SJSA1 (cell line): Measurements from ENCODE around the gene ZNF335. TPM values are rescaled to one million over a fixed set of nuclear protein-coding genes. Genes with fewer than 3 reads are reported as not detected.
A peak's percentile ranks its signal among the peaks of the same experiment; 100 is the strongest.

ENCODE experiments used
- DNase-seq, 2 experiments: peaks; one replicate each; pipeline ENCODE4 v3.0.0-alpha.2; 2015 to 2020; ENCODE audit warnings: low spot score in 2 of 2, low read depth in 1 of 2
- H3K27ac ChIP-seq: fragments of 250-450 bp; sonication (Bioruptor Pico); 2 replicates; pipeline ENCODE4 v1.5.1; 2020; ENCODE audit warnings: mild to moderate bottlenecking, moderate library complexity
- H3K27me3 ChIP-seq: fragments of 250-450 bp; sonication (Bioruptor Pico); replicated peaks from 2 replicates; pipeline ENCODE4 v1.5.1; 2020; ENCODE audit warnings: mild to moderate bottlenecking, moderate library complexity
- H3K36me3 ChIP-seq: fragments of 250-450 bp; sonication (Bioruptor Pico); 2 replicates; pipeline ENCODE4 v1.5.1; 2020; ENCODE audit warnings: mild to moderate bottlenecking
- H3K4me1 ChIP-seq: fragments of 250-450 bp; sonication (Bioruptor Pico); replicated peaks from 2 replicates; pipeline ENCODE4 v1.6.1; 2021; ENCODE audit warnings: mild to moderate bottlenecking
- H3K4me3 ChIP-seq: fragments of 250-450 bp; sonication (Bioruptor Pico); 2 replicates; pipeline ENCODE4 v1.5.1; 2020; ENCODE audit warnings: mild to moderate bottlenecking
- H3K9me3 ChIP-seq: fragments of 250-450 bp; sonication (Bioruptor Pico); replicated peaks from 2 replicates; pipeline ENCODE4 v1.5.1; 2020; ENCODE audit warnings: mild to moderate bottlenecking
- total RNA-seq: library from RNA; depleted of rRNA; stranded (reverse); fragments of >200 nt; shearing (Covaris generic); gene quantifications from 2 replicates; pipeline ENCODE4 v1.2.3, GENCODE V29; 2014

Gene ZNF335
- total RNA-seq, 1 experiment from 2014 or later: 12.2 TPM

DNA sequence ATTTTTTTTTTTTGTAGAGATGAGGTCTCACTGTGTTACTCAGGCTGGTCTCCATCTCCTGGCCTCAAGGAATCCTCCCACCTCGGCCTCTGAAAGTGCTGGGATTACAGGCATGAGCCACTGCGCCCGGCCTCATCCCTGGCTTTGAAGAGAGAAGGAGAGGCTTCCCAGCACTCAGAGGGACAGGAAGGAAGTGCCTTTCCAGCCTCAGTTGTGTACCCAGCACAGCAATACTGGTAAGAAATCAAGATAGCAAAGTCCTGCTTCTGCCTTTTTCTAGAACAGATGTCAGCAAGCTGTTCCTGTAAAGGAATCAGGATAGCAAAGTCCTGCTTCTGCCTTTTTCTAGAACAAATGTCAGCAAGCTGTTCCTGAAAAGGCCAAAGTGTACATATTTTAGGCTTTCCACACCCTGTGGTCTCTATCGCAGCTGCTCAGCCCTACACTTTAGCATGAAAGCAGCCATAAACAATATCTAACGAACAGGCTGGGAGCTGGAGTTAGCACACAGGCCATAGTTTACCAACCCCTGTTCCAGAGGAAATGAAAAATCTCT is 53.7 kb downstream of the ZNF335 start:
- Histone ChIP-seq H3K4me3 (no peak overlapping the region), H3K36me3 (no peaks in the 10 kb centered on the region), H3K9me3 (no peaks in the 10 kb centered on the region), H3K27me3 (no peaks in the 10 kb centered on the region), H3K4me1 (no peaks in the 10 kb centered on the region), H3K27ac (no peak overlapping the region)
- DNase-seq: no peak

DNA sequence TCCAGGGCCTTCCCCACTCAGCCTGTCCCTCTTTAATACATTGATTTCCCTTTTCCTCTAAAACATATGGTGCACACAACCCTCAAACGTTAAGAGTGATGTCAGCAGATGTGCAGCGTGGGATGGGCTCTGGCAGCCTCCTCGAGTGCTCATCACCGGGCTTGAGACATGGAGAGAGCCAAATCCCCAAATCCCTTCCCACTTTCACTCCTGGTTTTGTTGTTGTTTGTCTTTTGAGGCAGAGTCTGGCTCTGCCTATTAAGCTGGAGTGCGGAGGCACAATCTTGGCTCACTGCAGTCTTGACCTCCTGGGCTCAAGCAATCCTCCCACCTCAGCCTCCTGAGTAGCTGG is 54.2 kb downstream of the ZNF335 start:
- Histone ChIP-seq H3K9me3 (no peaks in the 10 kb centered on the region), H3K27me3 (no peaks in the 10 kb centered on the region), H3K36me3 (no peaks in the 10 kb centered on the region), H3K4me3 (no peak overlapping the region), H3K4me1 (no peaks in the 10 kb centered on the region), H3K27ac (no peak overlapping the region)
- DNase-seq: no peak

DNA sequence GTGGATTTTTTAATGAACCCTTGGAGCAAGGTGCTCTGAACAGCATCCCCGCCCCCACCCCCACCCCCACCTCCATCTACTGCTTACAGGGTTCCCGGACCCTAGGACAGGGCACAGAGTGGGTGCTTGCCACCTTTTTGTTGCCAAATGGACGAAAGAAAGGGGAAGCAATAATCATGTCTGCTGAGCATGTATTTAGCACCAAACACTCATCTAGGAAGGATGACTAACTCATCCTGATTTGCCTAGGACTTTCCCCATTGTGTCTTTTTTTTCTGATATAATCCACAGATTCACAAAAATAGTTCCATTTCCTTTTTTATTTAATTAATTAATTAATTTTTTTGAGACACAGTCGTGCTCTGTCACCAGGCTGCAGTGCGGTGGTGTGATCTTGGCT is 58.9 kb downstream of the ZNF335 start:
- Histone ChIP-seq H3K9me3 (no peaks in the 10 kb centered on the region), H3K4me3 (no peak overlapping the region), H3K27me3 (no peaks in the 10 kb centered on the region), H3K36me3 (no peaks in the 10 kb centered on the region), H3K4me1 (peaks cover 13% of the 10 kb centered on the region), H3K27ac (no peak overlapping the region)
- no peak for DNase-seq

DNA sequence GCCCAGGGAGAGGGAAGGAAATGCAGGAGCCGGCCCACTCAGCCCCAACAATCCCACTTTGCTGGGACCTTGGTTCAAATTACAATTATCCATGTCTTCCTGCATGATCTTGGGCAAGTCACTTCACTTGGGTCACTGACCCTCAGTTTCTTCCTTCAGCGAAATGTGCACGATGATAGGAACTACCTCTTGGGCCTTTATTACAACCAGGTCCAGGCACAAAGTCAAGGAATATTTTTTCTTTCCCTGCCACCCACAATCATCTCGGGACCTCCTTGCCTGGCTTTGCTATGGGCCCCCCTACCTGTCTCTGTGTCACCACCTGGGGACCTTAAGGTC is 59.7 kb downstream of the ZNF335 start:
- DNase-seq: no peak
- no peaks in the 10 kb centered on the region for H3K36me3 ChIP-seq
- H3K4me1 ChIP-seq: peaks cover 13% of the 10 kb centered on the region
- no peaks in the 10 kb centered on the region for H3K9me3 ChIP-seq
- peak overlapping the region; percentile 27; the same call in 1 of the 2 replicates for H3K4me3 ChIP-seq
- no peaks in the 10 kb centered on the region for H3K27me3 ChIP-seq
- H3K27ac ChIP-seq: no peak overlapping the region

DNA sequence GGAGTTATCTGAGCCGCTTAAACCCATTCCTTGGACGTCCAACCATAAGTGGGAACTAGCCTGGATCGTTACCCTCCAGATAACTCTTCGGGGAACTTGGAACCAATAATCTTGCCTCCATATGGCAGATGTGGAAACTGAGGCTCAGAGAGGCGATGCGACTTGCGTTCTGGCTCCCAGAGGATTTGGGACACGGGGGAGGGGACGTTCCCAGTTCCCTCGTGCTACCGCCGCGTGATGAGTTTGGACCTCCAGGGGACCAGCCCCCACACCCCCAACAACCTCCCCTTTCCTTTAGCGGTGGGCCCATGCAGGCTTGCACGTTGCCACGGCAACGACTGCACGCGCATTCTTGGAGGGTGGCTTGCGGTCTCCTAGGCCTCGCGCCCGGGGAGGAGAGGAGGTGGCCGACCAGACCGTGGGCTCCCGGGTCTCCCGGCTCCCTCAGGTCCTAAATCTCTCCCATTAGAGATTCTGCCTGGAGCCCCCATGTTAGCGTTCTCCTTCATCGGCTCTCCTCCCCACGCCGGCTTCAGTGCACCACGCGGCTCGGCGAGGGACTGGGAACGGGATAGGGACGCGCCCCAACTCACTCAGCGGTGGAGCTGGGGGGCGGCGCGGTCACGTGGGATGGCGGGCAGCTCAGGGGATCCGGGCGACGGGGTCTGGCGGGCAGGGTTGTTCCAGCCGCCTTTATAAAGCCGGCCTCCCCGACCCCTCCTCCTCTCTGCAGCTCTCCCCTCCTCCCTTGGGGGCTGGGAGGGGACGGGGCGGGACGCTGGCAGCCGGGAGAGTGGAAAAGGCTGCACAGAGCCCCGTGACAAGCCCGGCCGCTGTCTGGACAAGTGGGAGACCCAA is 60.3 kb downstream of the ZNF335 start, which contains the start of gene PLTP:
Gene PLTP, minus strand, starts transcription at position 670 of the 858 bp plus-strand sequence. CDS start 703 bp downstream, outside the sequence.
- peak; percentile 56 to 74 for DNase-seq

DNA sequence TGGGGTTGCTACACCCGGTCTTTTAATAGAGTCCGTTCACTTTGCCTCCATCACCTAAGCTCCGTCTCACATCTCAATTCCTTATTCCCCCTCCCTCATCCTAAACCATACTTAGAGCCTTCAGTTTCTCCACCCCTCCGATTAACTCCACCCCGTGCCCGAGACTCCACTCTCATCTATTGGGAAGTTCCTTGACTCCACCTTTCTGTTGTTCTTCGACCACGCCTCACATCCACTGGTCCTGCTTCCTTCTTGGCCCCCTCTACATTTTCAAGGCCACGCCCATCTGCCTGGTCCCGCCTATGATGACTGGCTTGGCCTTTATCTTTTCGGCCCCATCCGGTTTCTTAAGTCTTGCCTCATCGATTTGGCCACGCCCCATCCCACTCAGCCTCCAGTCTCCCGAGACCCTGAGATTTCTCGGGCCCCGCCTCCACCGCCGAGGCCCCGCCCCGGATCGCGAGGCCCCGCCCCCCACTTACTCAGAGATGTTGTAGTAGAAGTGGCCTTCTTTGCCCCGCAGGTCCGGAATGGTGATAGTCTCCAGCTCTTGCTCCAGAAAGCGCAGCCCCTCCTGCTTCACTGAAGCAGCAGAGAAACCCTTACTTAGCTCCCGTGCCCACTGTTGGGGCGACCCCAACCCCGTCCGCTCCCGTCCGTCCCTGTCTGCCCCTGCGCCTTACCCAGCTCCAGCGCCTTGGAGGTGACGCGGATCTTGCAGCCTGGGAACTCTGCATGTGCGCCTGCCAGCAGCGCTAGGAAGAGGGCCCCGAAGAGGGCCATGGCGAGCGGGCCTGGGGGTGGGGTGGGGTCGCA is 61.1 kb downstream of the ZNF335 start:
- no peaks in the 10 kb centered on the region for H3K27me3 ChIP-seq

More for the DNA sequence above, 60.3 kb downstream of the ZNF335 start, which contains the start of gene PLTP:
- Histone ChIP-seq H3K4me3 (peak within 1 kb of the TSS; percentile 27), H3K27ac (no peak within 1 kb of the TSS), H3K36me3 (no peaks in the 10 kb centered on the region), H3K4me1 (peaks cover 13% of the 10 kb centered on the region), H3K27me3 (no peaks in the 10 kb centered on the region), H3K9me3 (no peaks in the 10 kb centered on the region)

DNA sequence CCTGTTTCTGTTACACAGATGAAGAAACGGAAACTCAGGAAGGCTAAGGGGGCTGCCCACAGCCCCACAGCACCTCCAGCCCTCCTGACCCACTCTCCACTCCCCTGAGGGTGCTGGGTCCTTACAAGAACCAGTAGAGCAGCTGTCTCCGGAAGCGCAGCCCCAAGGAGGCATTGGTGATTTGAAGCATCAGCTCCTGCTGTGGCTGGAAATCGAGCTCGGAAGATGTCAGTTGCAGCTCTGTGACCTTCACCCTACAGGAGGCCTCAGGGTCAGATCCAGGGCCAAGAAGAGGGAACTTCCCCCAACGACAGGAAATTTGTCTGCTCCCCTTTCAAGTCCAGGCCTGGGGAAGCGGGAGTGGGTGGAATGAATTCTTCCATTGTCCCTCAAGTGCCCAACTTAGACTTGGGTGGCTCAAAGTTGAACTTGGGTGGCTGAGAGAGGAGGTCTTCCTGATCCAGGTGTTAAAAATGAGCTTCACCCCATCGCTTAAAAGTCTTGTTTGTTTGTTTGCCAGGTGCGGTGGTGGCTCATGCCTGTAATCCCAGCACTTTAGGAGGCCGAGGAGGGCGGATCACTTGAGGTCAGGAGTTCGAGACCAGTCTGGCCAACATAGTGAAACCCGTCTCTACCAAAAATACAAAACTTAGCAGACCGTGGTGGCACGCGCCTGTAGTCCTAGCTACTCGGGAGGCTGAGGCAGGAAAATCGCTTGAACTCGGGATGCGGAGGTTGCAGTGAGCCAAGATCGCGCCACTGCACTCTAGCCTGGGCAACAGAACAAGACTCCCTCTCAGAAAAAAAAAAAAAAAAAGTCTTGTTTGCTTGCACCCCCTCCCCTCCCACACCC is 62.0 kb downstream of the ZNF335 start:
- peaks cover 22% of the 10 kb centered on the region for H3K4me1 ChIP-seq
- no peak overlapping the region for H3K4me3 ChIP-seq
- no peaks in the 10 kb centered on the region for H3K9me3 ChIP-seq
- no peaks in the 10 kb centered on the region for H3K27me3 ChIP-seq
- no peak overlapping the region for H3K27ac ChIP-seq
- H3K36me3 ChIP-seq: no peaks in the 10 kb centered on the region
- no peak for DNase-seq

More for the DNA sequence above, 61.1 kb downstream of the ZNF335 start:
- H3K9me3 ChIP-seq: no peaks in the 10 kb centered on the region
- DNase-seq: peak; percentile 94 to 99
- peaks cover 16% of the 10 kb centered on the region for H3K4me1 ChIP-seq
- peak overlapping the region; percentile 27 for H3K4me3 ChIP-seq
- no peaks in the 10 kb centered on the region for H3K36me3 ChIP-seq
- H3K27ac ChIP-seq: no peak overlapping the region

DNA sequence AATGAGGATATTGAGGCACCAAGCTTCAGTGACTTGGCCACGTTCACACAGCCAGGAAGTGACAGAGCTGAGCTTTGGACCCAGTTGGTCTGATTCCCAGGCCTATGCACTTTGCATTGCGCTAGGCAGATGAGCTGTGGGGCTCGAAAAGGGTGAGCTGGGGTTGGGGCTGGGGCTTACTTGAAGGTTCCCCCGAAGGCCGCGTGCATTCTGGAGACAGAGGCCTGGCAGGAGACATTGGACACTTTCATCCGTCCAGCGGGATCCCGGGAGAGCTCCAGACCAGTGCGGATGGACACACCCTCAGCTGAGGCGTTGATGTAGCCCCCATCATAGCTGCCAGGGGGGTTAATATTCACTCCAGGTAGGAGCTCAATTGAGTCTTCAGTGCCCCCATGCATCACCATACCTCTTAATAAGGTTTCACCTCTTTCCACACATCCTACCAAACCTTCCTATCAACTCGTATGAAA is 62.6 kb downstream of the ZNF335 start:
- H3K4me1 ChIP-seq: peaks cover 22% of the 10 kb centered on the region
- no peaks in the 10 kb centered on the region for H3K27me3 ChIP-seq
- H3K27ac ChIP-seq: no peak overlapping the region
- no peak overlapping the region for H3K4me3 ChIP-seq
- no peak for DNase-seq
- H3K9me3 ChIP-seq: no peaks in the 10 kb centered on the region
- H3K36me3 ChIP-seq: no peaks in the 10 kb centered on the region

DNA sequence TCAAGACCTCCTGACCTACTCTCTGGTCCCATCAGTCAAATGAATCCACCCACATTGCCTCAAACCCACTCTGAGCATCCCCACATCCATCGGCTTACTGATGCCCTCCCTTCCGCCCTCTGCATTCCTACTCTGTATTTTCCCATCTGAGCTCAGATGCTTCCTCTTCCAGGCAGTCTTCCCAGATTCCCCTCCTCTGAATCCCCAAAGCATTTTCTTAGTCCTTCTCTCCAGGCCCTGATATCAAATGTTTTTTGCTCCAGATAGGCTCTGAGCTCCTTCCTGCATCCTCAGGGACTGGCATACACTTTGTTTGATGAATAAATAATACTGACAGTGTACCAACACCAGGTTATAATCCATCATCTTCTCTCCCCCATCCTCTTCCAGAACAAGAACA is 63.9 kb downstream of the ZNF335 start:
- Histone ChIP-seq H3K9me3 (no peaks in the 10 kb centered on the region), H3K36me3 (no peaks in the 10 kb centered on the region), H3K27me3 (no peaks in the 10 kb centered on the region), H3K4me3 (no peak overlapping the region), H3K27ac (no peak overlapping the region), H3K4me1 (peaks cover 22% of the 10 kb centered on the region)
- DNase-seq: no peak

DNA sequence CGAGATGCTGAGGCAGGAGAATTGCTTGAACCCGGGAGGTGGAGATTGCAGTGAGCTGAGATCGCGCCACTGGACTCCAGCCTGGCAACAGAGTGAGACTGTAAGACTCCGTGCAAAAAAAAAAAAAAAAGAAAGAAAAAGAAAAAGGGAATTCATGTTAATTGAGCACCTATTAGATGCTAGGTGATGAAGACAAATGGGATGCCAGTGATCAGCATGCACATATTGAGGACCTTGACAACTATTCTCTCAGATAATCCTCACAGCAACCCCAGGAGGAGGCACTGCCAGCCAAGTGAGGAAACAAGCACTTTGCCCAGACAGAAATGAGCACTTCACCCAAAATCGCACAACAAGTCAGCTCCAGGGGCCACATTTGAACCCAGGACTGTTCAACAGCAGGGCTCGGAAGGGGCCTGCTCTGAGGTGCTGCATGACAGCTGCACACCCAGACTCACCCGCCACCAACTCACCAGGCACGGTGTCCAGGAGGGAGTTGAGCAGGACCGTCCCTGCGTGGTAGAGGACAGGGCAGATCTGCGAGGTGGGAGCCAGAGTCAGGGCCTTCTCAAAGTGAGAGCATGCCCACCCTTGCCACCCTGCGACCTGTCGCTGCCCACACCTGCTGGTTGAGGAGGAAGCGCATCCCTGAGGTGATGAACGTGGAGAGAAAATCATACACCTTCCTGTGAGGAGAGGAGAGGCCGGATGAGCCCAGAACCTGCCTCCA is 64.6 kb downstream of the ZNF335 start:
- H3K4me3 ChIP-seq: no peak overlapping the region
- DNase-seq: no peak
- H3K27ac ChIP-seq: no peak overlapping the region
- H3K9me3 ChIP-seq: no peaks in the 10 kb centered on the region
- H3K36me3 ChIP-seq: no peaks in the 10 kb centered on the region
- peaks cover 22% of the 10 kb centered on the region for H3K4me1 ChIP-seq
- H3K27me3 ChIP-seq: no peaks in the 10 kb centered on the region

DNA sequence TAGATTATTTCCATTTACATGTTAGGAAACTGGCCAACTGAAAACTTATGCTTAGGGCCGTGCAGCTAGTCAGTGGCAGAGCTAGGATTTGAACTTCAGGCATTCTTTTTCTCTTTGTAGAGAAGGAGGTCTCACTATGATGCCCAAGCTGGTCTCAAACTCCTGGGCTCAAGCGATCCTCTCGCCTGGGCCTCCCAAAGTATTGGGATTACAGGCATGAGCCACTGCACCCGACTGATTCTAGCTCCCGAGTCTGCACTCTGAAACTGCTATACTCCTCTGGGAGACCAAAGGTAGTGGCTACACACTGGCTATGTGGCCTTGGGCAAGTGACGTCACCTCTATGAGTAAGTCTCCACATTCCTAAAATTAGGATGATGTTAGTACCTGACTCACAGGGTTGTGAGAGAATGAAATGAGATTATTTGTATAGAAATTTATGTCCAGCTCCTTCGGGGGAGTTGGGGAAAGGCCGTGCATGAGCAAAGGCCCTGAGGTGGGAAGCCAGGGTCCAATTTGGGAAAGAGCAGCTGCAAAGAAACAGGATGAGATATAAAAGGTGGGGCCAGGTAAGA is 66.4 kb downstream of the ZNF335 start:
- Histone ChIP-seq H3K27me3 (no peaks in the 10 kb centered on the region), H3K9me3 (no peaks in the 10 kb centered on the region), H3K36me3 (no peaks in the 10 kb centered on the region), H3K4me3 (no peak overlapping the region), H3K27ac (no peak overlapping the region), H3K4me1 (peaks cover 9% of the 10 kb centered on the region)
- peak; percentile 33 to 64 for DNase-seq
